DMS79 (cell line): ENCODE measurements around the gene USP47.

Experiments
- DNase-seq: peaks from one replicate; lab custom pipeline; 2025; lab: John Stamatoyannopoulos, UW

USP47 gene

GRCh38 chr11:12005061-12005460, 163.3 kb downstream of the USP47 start:
- no peak for DNase-seq

GRCh38 chr11:12005476-12005875, 163.7 kb downstream of the USP47 start:
- DNase-seq, result no peak

- DNase-seq, result no peak
Measured at GRCh38 chr11:12006552-12007229, 164.9 kb downstream of the USP47 start.

GRCh38 chr11:12007230-12007593, 165.4 kb downstream of the USP47 start:
- DNase-seq, result no peak

- DNase-seq, result no peak
Measured at GRCh38 chr11:12007769-12008737, 166.3 kb downstream of the USP47 start, which contains the start of gene DKK3. TSS of gene DKK3 (minus strand) at chr11:12008626. CDS start at chr11:12008582, 44 bp downstream.
